Fibroblast of pulmonary artery (primary cell): ENCODE results near the gene SLC9B2.

Source experiments
- DNase-seq: peaks from one replicate; pipeline ENCODE4 v3.0.0-alpha.2; 2010; ENCODE audit warnings: low read depth
- H3K4me3 ChIP-seq: replicated peaks from 2 replicates; pipeline ENCODE4 v1.5.1; 2011; ENCODE audit warnings: low read depth, mild to moderate bottlenecking, control low read depth, low read length, moderate library complexity
- CTCF ChIP-seq: IDR thresholded peaks from 2 replicates; pipeline ENCODE4 v1.5.1; 2011; ENCODE audit warnings: mild to moderate bottlenecking, control low read depth, low read length, inconsistent platforms; ENCODE audit errors: missing control alignments

The SLC9B2 gene

GRCh38 chr4:103079621-103080020, 3.1 kb upstream of the SLC9B2 start:
- TF ChIP-seq CTCF, result no peak
- no peak overlapping the region for H3K4me3 ChIP-seq
- DNase-seq, result no peak

GRCh38 chr4:103075894-103076746, 441 bp downstream of the SLC9B2 start:
- peak; percentile 3 for TF ChIP-seq CTCF

GRCh38 chr4:103075435-103075893, 1.1 kb downstream of the SLC9B2 start:
- TF ChIP-seq CTCF, result no peak
- peak overlapping the region; percentile 74 for H3K4me3 ChIP-seq
- peak; percentile 47 for DNase-seq

More at GRCh38 chr4:103075894-103076746, 441 bp downstream of the SLC9B2 start:
- H3K4me3 ChIP-seq, result peak overlapping the region; percentile 74
- peak; percentile 68 for DNase-seq

GRCh38 chr4:103074744-103075434, 1.7 kb downstream of the SLC9B2 start:
- H3K4me3 ChIP-seq, result peak overlapping the region; percentile 74
- no peak for TF ChIP-seq CTCF
- peak; percentile 16 for DNase-seq

- no peak for TF ChIP-seq CTCF
- H3K4me3 ChIP-seq, result no peak overlapping the region
- DNase-seq, result peak; percentile 21
Observed at GRCh38 chr4:103073792-103074438, 2.6 kb downstream of the SLC9B2 start.

- no peak overlapping the region for H3K4me3 ChIP-seq
- no peak for TF ChIP-seq CTCF
- no peak for DNase-seq
Observed at GRCh38 chr4:103067841-103068547, 8.6 kb downstream of the SLC9B2 start.
